Activated T-helper 1 cell treated with anti-CD3 and anti-CD28 coated beads, Interleukin-2, amount 50 U/mL, for 16 hours (primary cell): ENCODE measurements around the gene BCL2.
A peak's percentile ranks its signal among the peaks of the same experiment; 100 is the strongest.
"Not testable (repeated sequence)": the region's sequence is repeated elsewhere in the genome, so short reads cannot be mapped to it uniquely, and the experiment has no call there.

Source experiments
- DNase-seq, 2 donors: peaks; one replicate each; pipeline ENCODE4 v3.0.0-alpha.2; 2020; ENCODE audit warnings: low read depth in 1 of 2, low spot score in 1 of 2

Gene BCL2

GRCh38 chr18:63206433-63207142, 113.0 kb downstream of the BCL2 start:
- no peak for DNase-seq

GRCh38 chr18:63205791-63206252, 113.7 kb downstream of the BCL2 start:
- DNase-seq, result no peak

- DNase-seq, result no peak
Observed at GRCh38 chr18:63203497-63203896, 116.1 kb downstream of the BCL2 start.

- no peak for DNase-seq
Observed at GRCh38 chr18:63202828-63203227, 116.7 kb downstream of the BCL2 start.

- DNase-seq, result not testable (repeated sequence)
Observed at GRCh38 chr18:63201456-63201855, 118.1 kb downstream of the BCL2 start.

GRCh38 chr18:63199743-63200241, 119.8 kb downstream of the BCL2 start:
- peak in 1 of 2 donors; percentile 19 for DNase-seq

GRCh38 chr18:63198868-63199742, 120.5 kb downstream of the BCL2 start:
- no peak for DNase-seq

- DNase-seq, result no peak
Observed at GRCh38 chr18:63198098-63198760, 121.3 kb downstream of the BCL2 start.

GRCh38 chr18:63197246-63197869, 122.2 kb downstream of the BCL2 start:
- no peak for DNase-seq

GRCh38 chr18:63195326-63196159, 124.0 kb downstream of the BCL2 start:
- DNase-seq, result no peak

GRCh38 chr18:63192885-63193349, 126.7 kb downstream of the BCL2 start:
- DNase-seq, result no peak

- DNase-seq, result no peak
Observed at GRCh38 chr18:63192126-63192884, 127.3 kb downstream of the BCL2 start.

- DNase-seq, result no peak
Observed at GRCh38 chr18:63191413-63191812, 128.2 kb downstream of the BCL2 start.

GRCh38 chr18:63190838-63191237, 128.7 kb downstream of the BCL2 start:
- not testable (repeated sequence) for DNase-seq

- no peak for DNase-seq
Observed at GRCh38 chr18:63189817-63190216, 129.8 kb downstream of the BCL2 start.

GRCh38 chr18:63189041-63189440, 130.5 kb downstream of the BCL2 start:
- no peak for DNase-seq

GRCh38 chr18:63187791-63188460, 131.6 kb downstream of the BCL2 start:
- no peak for DNase-seq

GRCh38 chr18:63187223-63187574, 132.4 kb downstream of the BCL2 start:
- DNase-seq, result no peak
